Measurements from ENCODE around the gene NOP10. TPM values are rescaled to one million over a fixed set of nuclear protein-coding genes. Genes with fewer than 3 reads are reported as not detected.

NOP10 gene
- polyA plus RNA-seq, 2 of the 4 experiments (the other 2 are of a cell fraction), result 451 to 502 TPM

DNA sequence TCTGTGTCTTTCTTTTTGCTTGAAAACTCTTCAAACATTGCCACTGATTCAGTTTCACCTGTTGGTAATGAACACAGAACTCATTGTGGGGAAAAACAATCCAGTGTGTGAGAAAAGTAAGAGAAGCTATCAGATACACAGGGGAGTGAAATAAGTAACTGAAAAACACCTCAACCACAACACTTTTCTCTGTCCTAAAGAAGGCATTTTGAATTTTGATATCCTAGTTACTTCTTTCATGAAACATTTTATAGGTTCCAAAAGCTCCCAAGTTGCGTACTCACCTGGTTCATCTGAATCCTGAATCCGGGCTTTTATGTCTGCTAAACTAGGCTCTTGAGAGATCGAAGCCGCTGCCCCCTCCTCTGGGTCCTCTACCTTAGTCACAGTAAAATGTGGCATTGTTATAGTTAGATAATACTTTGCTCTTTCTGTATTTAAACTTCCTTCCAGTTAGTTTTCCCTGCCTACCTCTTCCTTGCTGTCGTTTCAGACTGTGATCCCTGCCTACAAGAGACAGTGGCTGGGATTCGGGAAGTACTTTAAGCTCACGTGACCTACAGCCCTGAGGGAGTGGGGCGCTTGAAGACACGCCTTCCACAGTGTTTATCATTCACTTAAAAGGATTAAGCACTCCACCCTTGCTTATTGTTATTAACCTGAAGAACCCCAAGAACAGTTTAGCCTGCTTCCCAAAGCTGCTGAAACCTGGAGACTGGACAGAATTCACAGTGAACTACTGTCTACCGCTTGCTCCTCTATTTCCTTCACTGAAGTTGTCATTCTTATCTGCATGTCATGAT is 24.5 kb downstream of the NOP10 start:
- H3K27ac ChIP-seq, result peak overlapping the region; percentile 64 to 73
- FAIRE-seq, result peak; percentile 87
- peak overlapping the region; percentile 52 for H3K4me3 ChIP-seq

DNA sequence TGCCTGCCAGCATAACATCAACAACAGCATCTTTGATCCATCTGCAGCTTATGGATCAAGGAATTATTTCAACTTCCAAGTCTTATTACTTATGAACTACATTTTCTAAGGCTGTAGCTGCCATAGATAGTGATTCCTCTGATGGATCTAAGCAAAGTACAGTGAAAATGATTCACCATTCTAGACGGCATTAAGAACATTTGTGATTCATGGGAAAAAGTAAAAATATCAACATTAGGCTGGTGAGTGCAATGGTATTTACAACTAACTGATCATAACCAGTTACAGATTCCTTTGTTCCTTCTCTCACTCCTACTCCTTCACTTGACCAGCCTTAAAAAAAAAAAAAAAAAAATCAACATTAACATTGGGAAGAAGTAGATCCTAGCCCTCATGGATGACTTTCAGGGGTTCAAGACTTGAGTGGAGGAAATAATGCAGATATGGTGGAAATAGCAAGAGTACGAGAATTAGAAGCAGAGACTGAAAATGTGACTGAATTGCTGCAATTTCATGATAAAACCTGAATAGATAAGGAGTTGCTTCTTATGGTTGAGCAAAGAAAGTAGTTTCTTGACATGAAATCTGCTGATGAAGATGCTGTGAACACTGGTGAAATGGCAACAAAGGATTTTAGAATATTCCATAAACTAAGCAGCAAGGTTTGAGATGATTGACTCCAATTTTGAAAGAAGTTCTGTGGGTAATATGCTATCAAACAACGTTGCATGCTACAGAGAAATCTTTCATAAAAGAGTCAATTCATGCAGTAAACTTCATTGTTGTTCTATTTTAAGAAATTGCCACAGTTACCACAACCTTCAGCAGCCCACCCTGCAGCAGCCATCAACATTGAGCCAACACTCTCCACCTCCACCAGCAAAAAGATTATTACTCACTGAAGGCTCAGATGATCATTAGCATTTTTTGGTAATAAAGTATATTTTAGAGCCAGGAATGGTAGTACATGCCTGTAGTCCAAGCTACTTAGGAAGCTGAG is 28.1 kb downstream of the NOP10 start:
- Histone ChIP-seq H3K4me2 (no peak overlapping the region), H3K9me3 (no peaks in the 10 kb centered on the region), H3K4me3 (no peak overlapping the region), H3K4me1 (peaks cover 10% of the 10 kb centered on the region; the same call in 2 of the 3 replicates), H3K27ac (no peak overlapping the region)
- FAIRE-seq (no peak), ATAC-seq (no peak), DNase-seq (ENCODE audit: low read depth in 1 of 2, low spot score in 1 of 2) (no peak)
- CTCF ChIA-PET, result interaction anchor here (0.6 to 1.1 kb wide), 5 partner anchors 10 to 63 kb away, joined by 3 to 5 read pairs (median 3); partner anchors contain the start of gene LPCAT4
- 61% methylated on average over 3 of the region's 3 CpGs for WGBS (ENCODE audit: missing lambda C conversion rate)
- POLR2A ChIA-PET, result no interaction called here
- no peak for TF ChIP-seq REST (IDR thresholded peaks at IDR 0.05)
- no peak for TF ChIP-seq PBX3 (IDR thresholded peaks at IDR 0.05)
- TF ChIP-seq POLR2AphosphoS2 (conservative IDR thresholded peaks at IDR 0.05; ENCODE audit: low read length), result no peak
- TF ChIP-seq TP53 (CRISPR knock-in tag; IDR thresholded peaks at IDR 0.05), result no peak
- no peak for TF ChIP-seq RCOR1 (IDR thresholded peaks at IDR 0.05; ENCODE audit: low read depth, low read length)
- TF ChIP-seq NPAS2 (CRISPR knock-in tag; IDR thresholded peaks at IDR 0.05; ENCODE audit: borderline replicate concordance), result no peak
- TF ChIP-seq GATA3 (IDR thresholded peaks at IDR 0.05; ENCODE audit: borderline replicate concordance), result no peak
- TF ChIP-seq, protein P1, sequence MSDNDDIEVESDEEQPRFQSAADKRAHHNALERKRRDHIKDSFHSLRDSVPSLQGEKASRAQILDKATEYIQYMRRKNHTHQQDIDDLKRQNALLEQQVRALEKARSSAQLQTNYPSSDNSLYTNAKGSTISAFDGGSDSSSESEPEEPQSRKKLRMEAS (IDR thresholded peaks at IDR 0.05), result no peak
- no peak for TF ChIP-seq FOSL2 (IDR thresholded peaks at IDR 0.05)
- no peak for TF ChIP-seq FOSL2 (CRISPR knock-in tag; IDR thresholded peaks at IDR 0.05)
- no peak for TF ChIP-seq HOXB13 (CRISPR knock-in tag; IDR thresholded peaks at IDR 0.05; ENCODE audit: low read depth)
- no peak for TF ChIP-seq CHD4 (IDR thresholded peaks at IDR 0.05; ENCODE audit: borderline replicate concordance)
- no peak for TF ChIP-seq BHLHE40 (IDR thresholded peaks at IDR 0.05; ENCODE audit: low read depth, low read length)
- TF ChIP-seq EP300 (IDR thresholded peaks at IDR 0.05), result no peak

More for the DNA sequence above, 24.5 kb downstream of the NOP10 start:
- Histone ChIP-seq H3K9me3 (no peaks in the 10 kb centered on the region), H3K4me2 (peak overlapping the region; percentile 83), H3K4me1 (peaks cover 10% of the 10 kb centered on the region; the same call in 2 of the 3 replicates)
- TF ChIP-seq HDAC2 (IDR thresholded peaks at IDR 0.05), result no peak
- TF ChIP-seq, protein P2, sequence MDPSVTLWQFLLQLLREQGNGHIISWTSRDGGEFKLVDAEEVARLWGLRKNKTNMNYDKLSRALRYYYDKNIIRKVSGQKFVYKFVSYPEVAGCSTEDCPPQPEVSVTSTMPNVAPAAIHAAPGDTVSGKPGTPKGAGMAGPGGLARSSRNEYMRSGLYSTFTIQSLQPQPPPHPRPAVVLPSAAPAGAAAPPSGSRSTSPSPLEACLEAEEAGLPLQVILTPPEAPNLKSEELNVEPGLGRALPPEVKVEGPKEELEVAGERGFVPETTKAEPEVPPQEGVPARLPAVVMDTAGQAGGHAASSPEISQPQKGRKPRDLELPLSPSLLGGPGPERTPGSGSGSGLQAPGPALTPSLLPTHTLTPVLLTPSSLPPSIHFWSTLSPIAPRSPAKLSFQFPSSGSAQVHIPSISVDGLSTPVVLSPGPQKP (IDR thresholded peaks at IDR 0.05; ENCODE audit: low read depth, low read length), result no peak
- TF ChIP-seq POLR2A (IDR thresholded peaks at IDR 0.05; ENCODE audit: low read length), result peak; percentile 33
- peak in 1 of 2 experiments; percentile 24; a peak in 1 of 5 replicates for TF ChIP-seq JUN (IDR thresholded peaks at IDR 0.05)
- no peak for TF ChIP-seq POLR2AphosphoS2 (conservative IDR thresholded peaks at IDR 0.05; ENCODE audit: low read length)
- TF ChIP-seq, protein P3, sequence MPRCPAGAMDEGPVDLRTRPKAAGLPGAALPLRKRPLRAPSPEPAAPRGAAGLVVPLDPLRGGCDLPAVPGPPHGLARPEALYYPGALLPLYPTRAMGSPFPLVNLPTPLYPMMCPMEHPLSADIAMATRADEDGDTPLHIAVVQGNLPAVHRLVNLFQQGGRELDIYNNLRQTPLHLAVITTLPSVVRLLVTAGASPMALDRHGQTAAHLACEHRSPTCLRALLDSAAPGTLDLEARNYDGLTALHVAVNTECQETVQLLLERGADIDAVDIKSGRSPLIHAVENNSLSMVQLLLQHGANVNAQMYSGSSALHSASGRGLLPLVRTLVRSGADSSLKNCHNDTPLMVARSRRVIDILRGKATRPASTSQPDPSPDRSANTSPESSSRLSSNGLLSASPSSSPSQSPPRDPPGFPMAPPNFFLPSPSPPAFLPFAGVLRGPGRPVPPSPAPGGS (IDR thresholded peaks at IDR 0.05), result no peak
- TF ChIP-seq EP300 (IDR thresholded peaks at IDR 0.05), result no peak
- TF ChIP-seq, protein P4, sequence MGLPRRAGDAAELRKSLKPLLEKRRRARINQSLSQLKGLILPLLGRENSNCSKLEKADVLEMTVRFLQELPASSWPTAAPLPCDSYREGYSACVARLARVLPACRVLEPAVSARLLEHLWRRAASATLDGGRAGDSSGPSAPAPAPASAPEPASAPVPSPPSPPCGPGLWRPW (IDR thresholded peaks at IDR 0.05), result no peak
- TF ChIP-seq CHD4 (IDR thresholded peaks at IDR 0.05; ENCODE audit: borderline replicate concordance), result no peak
- no peak for TF ChIP-seq RARB (CRISPR knock-in tag; IDR thresholded peaks at IDR 0.05)
- TF ChIP-seq USF2 (IDR thresholded peaks at IDR 0.05), result peak; percentile 91
- TF ChIP-seq, protein P1 (IDR thresholded peaks at IDR 0.05), result peak; percentile 63; the same call in 1 of the 2 replicates
- ATAC-seq (peak; percentile 99), DNase-seq (ENCODE audit: low read depth in 1 of 2, low spot score in 1 of 2) (peak; percentile 70 to 73)
- POLR2A ChIA-PET, result interaction anchor here (0.6 to 2.3 kb wide), 5 partner anchors 11 to 217 kb away, joined by 3 to 11 read pairs (median 3); partner anchors contain the start of genes EMC7, PGBD4 and SLC12A6
- 7% methylated on average over 10 of the region's 10 CpGs for WGBS (ENCODE audit: missing lambda C conversion rate)
- CTCF ChIA-PET, result interaction anchor here (1.0 to 1.4 kb wide), 7 partner anchors 11 to 49 kb away, joined by 3 to 8 read pairs (median 3); partner anchors contain the start of genes NOP10 and NUTM1

All from A549 (cell line).